Mesendoderm (in vitro differentiated cells): ENCODE data around the gene CDC42BPA.

Experiments used
- DNase-seq: peaks from one replicate; pipeline ENCODE4 v3.0.0; 2013
- H2AK5ac ChIP-seq: 2 replicates; pipeline ENCODE4 v1.6.1; 2013; ENCODE audit warnings: low read length, inconsistent platforms
- H2BK120ac ChIP-seq: 2 replicates; pipeline ENCODE4 v1.6.1; 2013; ENCODE audit warnings: low read depth, mild to moderate bottlenecking, low read length, moderate library complexity, mixed read lengths
- H2BK15ac ChIP-seq: replicated peaks from 2 replicates; pipeline ENCODE4 v1.6.1; 2013; ENCODE audit warnings: low read depth, mild to moderate bottlenecking, moderate library complexity
- H2BK5ac ChIP-seq: 2 replicates; pipeline ENCODE4 v1.6.1; 2013; ENCODE audit warnings: low read length, inconsistent platforms
- H3K18ac ChIP-seq: 2 replicates; pipeline ENCODE4 v1.6.1; 2013; ENCODE audit warnings: mild to moderate bottlenecking, low read length, mixed read lengths
- H3K23ac ChIP-seq: one replicate; pipeline ENCODE4 v1.6.1; 2013; ENCODE audit warnings: low read length
- H3K27ac ChIP-seq: 2 replicates; pipeline ENCODE4 v1.5.1; 2013; ENCODE audit warnings: low read depth, mild to moderate bottlenecking, inconsistent platforms, low read length, moderate library complexity
- H3K27me3 ChIP-seq: 2 replicates; pipeline ENCODE4 v1.6.1; 2013; ENCODE audit warnings: low read length, control low read depth, mild to moderate bottlenecking, inconsistent platforms; ENCODE audit not compliant: insufficient read depth, poor library complexity
- H3K36me3 ChIP-seq: 2 replicates; pipeline ENCODE4 v1.6.1; 2013; ENCODE audit warnings: low read length, inconsistent platforms; ENCODE audit not compliant: control insufficient read depth, insufficient read depth
- H3K4ac ChIP-seq: one replicate; pipeline ENCODE4 v1.6.1; 2013; ENCODE audit warnings: low read depth, mild to moderate bottlenecking, low read length, moderate library complexity
- H3K4me1 ChIP-seq: 2 replicates; pipeline ENCODE4 v1.6.1; 2013; ENCODE audit warnings: low read depth, low read length, inconsistent platforms; ENCODE audit not compliant: control insufficient read depth
- H3K4me2 ChIP-seq: 2 replicates; pipeline ENCODE4 v1.6.1; 2013; ENCODE audit warnings: low read length
- H3K4me3 ChIP-seq: 2 replicates; pipeline ENCODE4 v1.5.1; 2013; ENCODE audit warnings: mild to moderate bottlenecking, low read length
- H3K56ac ChIP-seq: one replicate; pipeline ENCODE4 v1.6.1; 2013; ENCODE audit warnings: low read length
- H3K79me1 ChIP-seq: 2 replicates; pipeline ENCODE4 v1.6.1; 2013; ENCODE audit warnings: low read length, inconsistent platforms
- H3K79me2 ChIP-seq: 2 replicates; pipeline ENCODE4 v1.6.1; 2013; ENCODE audit warnings: mild to moderate bottlenecking, low read length; ENCODE audit not compliant: control insufficient read depth, insufficient read depth
- H3K9ac ChIP-seq: 2 replicates; pipeline ENCODE4 v1.6.1; 2013; ENCODE audit warnings: low read length, inconsistent platforms
- H4K5ac ChIP-seq: one replicate; pipeline ENCODE4 v1.6.1; 2013; ENCODE audit warnings: low read length
- H4K8ac ChIP-seq: one replicate; pipeline ENCODE4 v1.6.1; 2013; ENCODE audit warnings: low read depth, mild to moderate bottlenecking, control low read depth, low read length, moderate library complexity
- WGBS: extraction: QIAGEN DNeasy Blood & Tissue Kit; methylation state at CpG from one replicate; pipeline ENCODE4 v1.1.7; 2013; ENCODE audit warnings: low lambda C conversion rate, missing lambda C conversion rate; ENCODE audit not compliant: insufficient coverage; ENCODE audit errors: extremely low coverage; 5-methylcytosine and 5-hydroxymethylcytosine counted together

CDC42BPA gene

DNA sequence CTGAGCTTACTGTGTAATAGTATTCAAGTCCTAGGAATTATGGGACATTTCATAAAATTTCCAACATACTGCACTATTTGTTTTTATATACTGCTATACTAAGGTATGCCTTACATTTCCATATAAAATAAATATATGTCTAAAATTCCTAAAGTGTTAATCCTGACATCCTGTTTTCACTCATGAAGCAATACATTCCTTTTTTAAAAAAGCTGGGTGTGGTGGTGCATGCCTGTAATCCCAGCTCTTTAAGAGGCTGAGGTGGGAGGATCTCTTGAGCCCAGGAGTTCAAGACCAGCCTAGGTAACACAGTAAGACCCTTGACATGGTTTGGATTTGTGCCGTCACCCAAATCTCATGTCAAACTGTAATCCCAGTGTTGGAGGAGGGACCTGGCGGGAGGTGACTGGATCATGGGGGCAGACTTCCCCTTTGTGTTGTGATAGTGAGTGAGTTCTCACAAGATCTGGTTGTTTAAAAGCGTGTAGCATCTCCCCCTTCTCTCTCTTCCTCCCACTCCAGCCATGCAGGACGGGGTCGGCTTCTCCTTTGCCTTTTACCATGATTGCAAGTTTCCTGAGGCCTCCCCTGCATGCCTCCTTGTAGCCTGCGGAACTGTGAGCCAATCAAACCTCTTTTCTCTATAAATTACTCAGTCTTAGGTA is 5.8 kb downstream of the CDC42BPA start:
- Histone ChIP-seq H4K8ac (no peak overlapping the region), H3K9ac (no peak overlapping the region), H3K56ac (no peak overlapping the region), H2AK5ac (no peak overlapping the region), H3K4me1 (no peaks in the 10 kb centered on the region), H3K36me3 (no peaks in the 10 kb centered on the region), H3K79me1 (peaks cover 2% of the 10 kb centered on the region), H2BK15ac (no peak overlapping the region), H2BK120ac (no peak overlapping the region), H3K4me2 (no peak overlapping the region), H2BK5ac (no peak overlapping the region), H3K18ac (no peak overlapping the region), H4K5ac (no peak overlapping the region), H3K27me3 (no peaks in the 10 kb centered on the region), H3K4ac (no peak overlapping the region), H3K79me2 (peaks cover 22% of the 10 kb centered on the region), H3K27ac (no peak overlapping the region), H3K4me3 (no peak overlapping the region), H3K23ac (no peak overlapping the region)
- DNase-seq, result no peak
- WGBS, result no CpG with 5 or more reads among the region's 6 CpGs

DNA sequence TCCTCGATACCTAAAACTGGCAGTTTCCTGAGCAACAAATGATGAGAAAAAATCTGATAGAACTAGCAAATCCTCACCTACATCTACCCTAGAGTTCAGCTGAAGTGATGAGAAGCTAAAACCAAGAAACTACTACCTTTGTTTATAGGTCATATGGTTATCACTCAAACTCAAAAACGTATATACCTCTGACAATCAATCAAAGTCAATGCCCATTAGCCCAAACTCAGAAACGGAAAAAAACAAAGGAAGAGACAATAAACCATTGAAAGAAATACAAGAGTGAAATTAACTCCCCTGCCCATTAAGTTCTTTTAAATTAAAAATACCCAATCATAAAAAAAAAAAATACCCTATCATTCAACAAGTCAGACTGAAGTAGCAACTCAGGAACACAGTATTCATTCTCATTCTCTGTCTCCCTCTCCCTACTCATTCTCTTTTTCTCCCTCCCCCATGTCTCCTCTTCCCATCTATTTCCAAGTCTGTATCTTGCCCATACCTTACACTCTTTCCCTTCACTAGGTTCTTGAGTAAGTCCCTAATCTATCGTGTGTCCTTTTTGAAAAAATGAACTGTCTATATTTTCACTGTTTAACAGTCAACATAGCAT is 6.8 kb downstream of the CDC42BPA start:
- Histone ChIP-seq H3K4me1 (no peaks in the 10 kb centered on the region), H3K36me3 (no peaks in the 10 kb centered on the region), H3K4me2 (no peak overlapping the region), H3K79me2 (peaks cover 18% of the 10 kb centered on the region), H4K8ac (no peak overlapping the region), H3K79me1 (peaks cover 2% of the 10 kb centered on the region), H3K56ac (no peak overlapping the region), H2BK5ac (no peak overlapping the region), H3K4me3 (no peak overlapping the region), H2AK5ac (no peak overlapping the region), H3K27me3 (no peaks in the 10 kb centered on the region), H2BK120ac (no peak overlapping the region), H2BK15ac (no peak overlapping the region), H3K4ac (no peak overlapping the region), H4K5ac (no peak overlapping the region), H3K23ac (no peak overlapping the region), H3K18ac (no peak overlapping the region), H3K9ac (no peak overlapping the region), H3K27ac (no peak overlapping the region)
- WGBS, result no CpG with 5 or more reads among the region's 4 CpGs
- no peak for DNase-seq

DNA sequence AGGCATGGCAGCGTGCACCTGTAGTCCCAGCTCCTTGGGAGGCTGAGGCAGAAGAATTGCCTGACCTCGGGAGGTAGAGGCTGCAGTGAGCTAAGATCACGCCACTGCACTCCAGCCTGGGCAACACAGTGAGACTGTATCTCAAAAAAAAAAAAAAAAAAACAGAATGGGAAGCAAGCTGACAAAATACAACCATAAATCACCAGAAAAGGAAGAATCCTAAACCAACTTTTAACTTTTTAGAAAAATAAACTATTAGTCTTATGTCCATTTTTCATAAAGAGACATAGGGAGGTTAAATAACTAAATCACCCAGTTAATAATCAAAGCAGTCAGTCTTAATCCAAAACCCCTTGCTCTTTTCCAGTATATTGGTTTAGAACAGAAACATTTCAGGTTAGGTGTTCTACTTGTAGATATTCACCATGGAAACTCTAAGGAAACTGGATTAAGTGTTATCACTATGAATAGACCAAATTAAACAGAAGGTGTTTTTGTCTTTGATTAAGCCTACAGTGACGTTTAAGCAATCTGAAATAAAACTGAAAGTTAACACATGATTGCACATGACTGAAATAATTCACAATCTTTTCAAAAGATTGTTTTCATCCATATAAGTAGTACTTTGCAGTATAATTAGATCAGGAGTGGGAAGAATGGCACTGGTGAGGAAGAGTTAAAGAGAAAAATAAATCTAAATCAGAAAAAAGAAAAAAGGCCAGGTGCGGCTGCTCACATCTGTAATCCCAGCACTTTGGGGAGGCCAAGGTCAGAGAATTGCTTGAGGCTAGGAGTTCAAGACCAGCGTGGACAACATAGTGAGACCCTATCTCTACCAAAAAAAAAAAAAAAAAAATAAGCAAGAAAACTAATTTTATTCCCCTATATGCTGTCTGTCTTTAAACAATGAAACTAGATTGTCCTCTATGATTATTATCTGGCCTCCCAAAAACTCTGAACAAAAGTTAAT is 9.6 kb downstream of the CDC42BPA start:
- no peak overlapping the region for H4K8ac ChIP-seq
- no peak overlapping the region for H3K18ac ChIP-seq
- no CpG with 5 or more reads among the region's 6 CpGs for WGBS
- H2BK5ac ChIP-seq, result no peak overlapping the region
- H3K79me2 ChIP-seq, result peaks cover 16% of the 10 kb centered on the region
- no peak overlapping the region for H2AK5ac ChIP-seq
- no peaks in the 10 kb centered on the region for H3K4me1 ChIP-seq
- H4K5ac ChIP-seq, result no peak overlapping the region
- no peak overlapping the region for H2BK15ac ChIP-seq
- H3K27me3 ChIP-seq, result no peaks in the 10 kb centered on the region
- no peak overlapping the region for H3K23ac ChIP-seq
- no peak overlapping the region for H3K4me2 ChIP-seq
- DNase-seq, result no peak
- H2BK120ac ChIP-seq, result no peak overlapping the region
- H3K4ac ChIP-seq, result no peak overlapping the region
- no peak overlapping the region for H3K9ac ChIP-seq
- H3K79me1 ChIP-seq, result peaks cover 3% of the 10 kb centered on the region
- H3K27ac ChIP-seq, result no peak overlapping the region
- H3K36me3 ChIP-seq, result no peaks in the 10 kb centered on the region
- H3K56ac ChIP-seq, result no peak overlapping the region
- H3K4me3 ChIP-seq, result no peak overlapping the region

DNA sequence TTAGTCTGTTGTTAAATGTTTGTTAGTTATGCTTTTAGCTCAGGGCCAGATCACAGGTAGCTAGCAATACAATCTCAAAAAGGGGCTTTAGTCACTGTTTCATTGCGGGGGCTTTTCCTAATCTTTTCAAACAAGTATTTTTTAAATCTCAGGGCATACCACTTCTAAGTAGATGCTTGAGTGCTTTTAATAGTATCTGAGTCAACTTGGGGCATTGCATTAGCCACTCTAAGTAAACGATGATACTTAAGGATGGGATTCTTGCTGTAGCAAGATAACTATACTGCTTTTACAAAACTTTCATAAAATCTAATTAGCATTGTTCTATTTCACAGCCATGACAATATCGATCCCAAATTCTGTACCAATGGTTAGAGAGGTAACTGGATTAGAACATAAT is 11.6 kb downstream of the CDC42BPA start:
- no peak for DNase-seq
- no peak overlapping the region for H2BK120ac ChIP-seq
- H3K27me3 ChIP-seq, result no peaks in the 10 kb centered on the region
- no peak overlapping the region for H4K8ac ChIP-seq
- no peak overlapping the region for H3K56ac ChIP-seq
- H3K4me3 ChIP-seq, result no peak overlapping the region
- H3K4ac ChIP-seq, result no peak overlapping the region
- no peak overlapping the region for H3K4me2 ChIP-seq
- no peak overlapping the region for H2BK5ac ChIP-seq
- no peaks in the 10 kb centered on the region for H3K4me1 ChIP-seq
- peaks cover 13% of the 10 kb centered on the region for H3K79me2 ChIP-seq
- H3K36me3 ChIP-seq, result no peaks in the 10 kb centered on the region
- H3K18ac ChIP-seq, result no peak overlapping the region
- H3K27ac ChIP-seq, result no peak overlapping the region
- no peak overlapping the region for H3K23ac ChIP-seq
- no peak overlapping the region for H2AK5ac ChIP-seq
- WGBS, result no CpG with 5 or more reads among the region's 3 CpGs
- no peak overlapping the region for H4K5ac ChIP-seq
- H3K79me1 ChIP-seq, result peaks cover 3% of the 10 kb centered on the region
- H3K9ac ChIP-seq, result no peak overlapping the region
- H2BK15ac ChIP-seq, result no peak overlapping the region

DNA sequence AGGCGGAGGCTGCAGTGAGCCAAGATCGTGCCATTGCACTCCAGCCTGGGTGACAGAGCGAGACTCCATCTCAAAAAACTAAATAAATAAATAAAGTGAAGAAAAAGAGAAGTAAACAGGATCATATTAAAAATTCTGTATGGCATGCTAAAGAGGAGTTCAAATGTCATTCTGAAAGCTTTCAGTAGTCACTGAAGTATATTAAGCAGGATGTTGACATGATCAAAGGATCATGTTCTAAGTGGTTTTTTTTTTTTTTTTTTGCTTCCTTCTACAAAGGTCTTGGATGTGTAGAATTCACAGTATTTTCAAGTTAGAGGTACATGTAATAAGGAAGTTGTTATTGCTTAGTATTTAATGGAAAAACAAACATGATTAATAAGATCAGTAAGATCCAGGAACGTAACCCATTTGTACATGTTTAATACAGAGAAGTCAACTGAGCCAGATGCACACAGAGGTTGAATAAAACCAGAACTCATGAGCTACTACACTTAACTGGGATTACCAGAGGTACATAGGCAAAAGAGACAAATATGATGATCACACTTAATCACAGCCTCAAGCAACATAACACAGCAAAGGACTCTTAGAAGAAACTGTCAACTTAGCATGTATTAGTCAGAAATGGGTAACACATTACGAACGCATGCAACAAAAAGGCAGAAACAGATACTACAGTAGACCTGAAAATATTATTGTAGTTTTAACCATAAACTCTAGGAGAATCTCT is 12.2 kb downstream of the CDC42BPA start:
- Histone ChIP-seq H3K27ac (no peak overlapping the region), H4K5ac (no peak overlapping the region), H3K4me3 (no peak overlapping the region), H3K23ac (no peak overlapping the region), H4K8ac (no peak overlapping the region), H2AK5ac (no peak overlapping the region), H2BK5ac (no peak overlapping the region), H3K4ac (no peak overlapping the region), H3K27me3 (no peaks in the 10 kb centered on the region), H3K79me1 (peaks cover 2% of the 10 kb centered on the region), H3K4me2 (no peak overlapping the region), H2BK15ac (no peak overlapping the region), H3K79me2 (peaks cover 11% of the 10 kb centered on the region), H3K9ac (no peak overlapping the region), H3K4me1 (no peaks in the 10 kb centered on the region), H3K18ac (no peak overlapping the region), H3K36me3 (no peaks in the 10 kb centered on the region), H2BK120ac (no peak overlapping the region), H3K56ac (no peak overlapping the region)
- no CpG with 5 or more reads among the region's 6 CpGs for WGBS
- no peak for DNase-seq
